Smooth muscle cell (in vitro differentiated cells): ENCODE results near the gene CHST6. TPM values are rescaled to one million over a fixed set of nuclear protein-coding genes. Genes with fewer than 3 reads are reported as not detected.

Experiments
- DNase-seq: peaks from one replicate; lab custom pipeline; 2025; ENCODE audit not compliant: unreplicated experiment; lab: John Stamatoyannopoulos, UW
- H2AFZ ChIP-seq: fragments of 200-600 bp; sonication (generic); 2 replicates; pipeline ENCODE4 v1.6.0; 2016; ENCODE audit warnings: antibody characterized with exemption, low read depth, mild to moderate bottlenecking
- H3F3A ChIP-seq: fragments of 200-600 bp; sonication (generic); 2 replicates; pipeline ENCODE4 v1.6.0; 2017; ENCODE audit warnings: antibody characterized with exemption, low read depth
- H3K27ac ChIP-seq: fragments of 200-600 bp; sonication (generic); 2 replicates; pipeline ENCODE4 v1.5.1; 2016; ENCODE audit warnings: low read depth, mild to moderate bottlenecking
- H3K27me3 ChIP-seq: fragments of 200-600 bp; sonication (generic); 2 replicates; pipeline ENCODE4 v1.6.1; 2016; ENCODE audit warnings: low read depth, mild to moderate bottlenecking
- H3K36me3 ChIP-seq: fragments of 200-600 bp; sonication (generic); 2 replicates; pipeline ENCODE4 v1.5.1; 2016; ENCODE audit warnings: low read depth
- H3K4me1 ChIP-seq: fragments of 200-600 bp; sonication (generic); 2 replicates; pipeline ENCODE4 v1.5.1; 2016; ENCODE audit warnings: low read depth
- H3K4me2 ChIP-seq: fragments of 200-600 bp; sonication (generic); 2 replicates; pipeline ENCODE4 v1.6.0; 2016; ENCODE audit warnings: mild to moderate bottlenecking
- H3K4me3 ChIP-seq: fragments of 200-600 bp; sonication (generic); 2 replicates; pipeline ENCODE4 v1.5.1; 2016; ENCODE audit warnings: mild to moderate bottlenecking
- H3K79me2 ChIP-seq: fragments of 200-600 bp; sonication (generic); 2 replicates; pipeline ENCODE4 v1.6.0; 2016; ENCODE audit warnings: low read depth, mild to moderate bottlenecking
- H3K9ac ChIP-seq: fragments of 200-600 bp; sonication (generic); 2 replicates; pipeline ENCODE4 v1.6.0; 2016; ENCODE audit warnings: low read depth
- H3K9me3 ChIP-seq: fragments of 200-600 bp; sonication (generic); replicated peaks from 2 replicates; pipeline ENCODE4 v1.5.1; 2016; ENCODE audit warnings: low read depth
- H4K20me1 ChIP-seq: fragments of 200-600 bp; sonication (generic); 2 replicates; pipeline ENCODE4 v1.6.0; 2016; ENCODE audit warnings: low read depth
- WGBS: methylation state at CpG from one replicate; pipeline ENCODE4 v1.1.7; 2016; ENCODE audit warnings: low lambda C conversion rate; 5-methylcytosine and 5-hydroxymethylcytosine counted together
- polyA plus RNA-seq: library from polyadenylated mRNA; unstranded; fragments of >200 nt; fragmentation: Nextera tagmentation; extraction: Ambion mirVana; gene quantifications from 2 replicates; pipeline ENCODE4 v1.2.1, GENCODE V29; 2016
- total RNA-seq: library from RNA; depleted of rRNA; stranded (reverse); fragments of >200 nt; gene quantifications from 2 replicates; pipeline ENCODE4 v1.2.3, GENCODE V29; 2014
- TF ChIP-seq, protein P1 (sequence below): fragments of 200-600 bp; sonication (generic); IDR thresholded peaks from 2 replicates; pipeline ENCODE4 v1.5.1; 2017; ENCODE audit warnings: borderline replicate concordance, mild to moderate bottlenecking, antibody characterized with exemption; ENCODE audit not compliant: insufficient read depth, poor library complexity, severe bottlenecking

Gene CHST6
- total and polyA plus RNA-seq, 2 experiments from 2014 or later, result 2.0 to 2.6 TPM

DNA sequence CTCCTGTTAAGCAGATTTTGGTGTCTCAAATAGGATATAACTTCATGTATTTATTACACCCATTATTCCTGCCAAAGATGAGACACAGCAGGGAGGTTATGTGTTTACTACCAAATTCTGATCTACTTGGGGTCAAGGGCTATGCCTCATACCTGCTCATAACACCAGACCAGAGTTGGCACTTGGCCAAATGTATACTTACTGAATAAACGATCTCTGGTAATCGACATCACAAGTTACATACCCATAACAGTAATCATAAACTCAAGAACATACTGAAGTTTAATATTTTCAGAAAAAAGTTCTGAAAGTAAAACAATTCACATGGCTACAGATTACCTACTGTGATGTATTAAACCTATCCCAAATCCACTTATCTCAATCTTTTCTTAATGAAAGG is 33.7 kb downstream of the CHST6 start:
- no peaks in the 10 kb centered on the region for H3K36me3 ChIP-seq
- H3K9me3 ChIP-seq, result no peaks in the 10 kb centered on the region
- no peaks in the 10 kb centered on the region for H3F3A ChIP-seq
- peaks cover 68% of the 10 kb centered on the region for H4K20me1 ChIP-seq
- no peak overlapping the region for H3K27ac ChIP-seq
- no peak overlapping the region for H2AFZ ChIP-seq
- 98% methylated on average over 2 of the region's 2 CpGs for WGBS
- no peak overlapping the region for H3K9ac ChIP-seq
- H3K4me3 ChIP-seq, result no peak overlapping the region
- DNase-seq, result no peak
- no peaks in the 10 kb centered on the region for H3K27me3 ChIP-seq
- H3K4me1 ChIP-seq, result peaks cover 22% of the 10 kb centered on the region
- H3K4me2 ChIP-seq, result no peak overlapping the region
- H3K79me2 ChIP-seq, result peaks cover 71% of the 10 kb centered on the region
- TF ChIP-seq, protein P1, sequence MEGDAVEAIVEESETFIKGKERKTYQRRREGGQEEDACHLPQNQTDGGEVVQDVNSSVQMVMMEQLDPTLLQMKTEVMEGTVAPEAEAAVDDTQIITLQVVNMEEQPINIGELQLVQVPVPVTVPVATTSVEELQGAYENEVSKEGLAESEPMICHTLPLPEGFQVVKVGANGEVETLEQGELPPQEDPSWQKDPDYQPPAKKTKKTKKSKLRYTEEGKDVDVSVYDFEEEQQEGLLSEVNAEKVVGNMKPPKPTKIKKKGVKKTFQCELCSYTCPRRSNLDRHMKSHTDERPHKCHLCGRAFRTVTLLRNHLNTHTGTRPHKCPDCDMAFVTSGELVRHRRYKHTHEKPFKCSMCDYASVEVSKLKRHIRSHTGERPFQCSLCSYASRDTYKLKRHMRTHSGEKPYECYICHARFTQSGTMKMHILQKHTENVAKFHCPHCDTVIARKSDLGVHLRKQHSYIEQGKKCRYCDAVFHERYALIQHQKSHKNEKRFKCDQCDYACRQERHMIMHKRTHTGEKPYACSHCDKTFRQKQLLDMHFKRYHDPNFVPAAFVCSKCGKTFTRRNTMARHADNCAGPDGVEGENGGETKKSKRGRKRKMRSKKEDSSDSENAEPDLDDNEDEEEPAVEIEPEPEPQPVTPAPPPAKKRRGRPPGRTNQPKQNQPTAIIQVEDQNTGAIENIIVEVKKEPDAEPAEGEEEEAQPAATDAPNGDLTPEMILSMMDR, result no peak

DNA sequence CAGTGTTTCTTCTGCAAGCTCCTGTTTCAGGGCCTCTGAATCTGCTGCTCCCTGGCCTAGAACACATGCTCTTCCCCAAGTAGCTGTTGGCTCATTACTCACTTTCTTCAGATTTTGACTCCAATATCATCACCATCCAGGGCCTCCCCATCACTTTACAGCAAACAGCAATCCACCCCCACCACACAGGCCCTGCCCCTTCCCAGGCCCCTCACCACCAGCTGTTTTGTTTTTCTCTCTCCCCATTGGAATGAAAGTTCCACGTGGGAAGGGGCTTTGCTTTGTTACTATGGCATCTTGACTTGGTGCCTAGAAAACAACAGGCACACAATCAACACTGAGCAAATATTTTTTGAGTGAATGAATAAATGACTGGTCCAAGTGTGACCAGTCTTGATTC is 34.8 kb downstream of the CHST6 start:
- DNase-seq, result no peak
- no peaks in the 10 kb centered on the region for H3K9me3 ChIP-seq
- H3K36me3 ChIP-seq, result no peaks in the 10 kb centered on the region
- H3K4me2 ChIP-seq, result no peak overlapping the region
- 42% methylated on average over 1 of the region's 1 CpG for WGBS
- TF ChIP-seq, protein P1, result no peak
- peaks cover 80% of the 10 kb centered on the region for H4K20me1 ChIP-seq
- no peak overlapping the region for H3K9ac ChIP-seq
- H3F3A ChIP-seq, result no peaks in the 10 kb centered on the region
- no peak overlapping the region for H3K27ac ChIP-seq
- H3K27me3 ChIP-seq, result no peaks in the 10 kb centered on the region
- H2AFZ ChIP-seq, result no peak overlapping the region
- no peak overlapping the region for H3K4me3 ChIP-seq
- H3K79me2 ChIP-seq, result peaks cover 79% of the 10 kb centered on the region
- peaks cover 29% of the 10 kb centered on the region for H3K4me1 ChIP-seq

DNA sequence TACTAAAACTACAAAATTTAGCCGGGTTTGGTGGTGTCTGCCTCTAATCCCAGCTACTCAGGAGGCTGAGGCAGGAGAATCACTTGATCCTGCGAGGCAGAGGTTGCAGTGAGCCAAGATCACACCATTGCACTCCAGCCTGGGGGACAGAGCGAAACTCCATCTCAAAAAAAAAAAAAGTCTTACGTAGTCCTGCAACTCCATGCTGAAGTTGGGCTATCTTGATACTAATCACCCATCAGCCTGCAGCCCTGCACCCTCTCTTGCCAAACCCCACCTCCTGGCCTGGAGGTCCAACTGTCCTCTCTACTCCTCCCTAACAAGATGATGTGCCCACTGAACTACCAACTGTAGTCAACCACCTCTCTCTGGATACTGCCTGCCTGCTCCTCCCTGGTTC is 35.5 kb downstream of the CHST6 start:
- TF ChIP-seq, protein P1, result no peak
- no peak for DNase-seq
- H3K4me2 ChIP-seq, result no peak overlapping the region
- no peak overlapping the region for H3K9ac ChIP-seq
- H3F3A ChIP-seq, result no peaks in the 10 kb centered on the region
- H3K4me3 ChIP-seq, result no peak overlapping the region
- no peak overlapping the region for H2AFZ ChIP-seq
- peaks cover 85% of the 10 kb centered on the region for H3K79me2 ChIP-seq
- H3K9me3 ChIP-seq, result no peaks in the 10 kb centered on the region
- H3K27ac ChIP-seq, result no peak overlapping the region
- H4K20me1 ChIP-seq, result peaks cover 87% of the 10 kb centered on the region
- no peaks in the 10 kb centered on the region for H3K27me3 ChIP-seq
- 93% methylated on average over 4 of the region's 4 CpGs for WGBS
- H3K36me3 ChIP-seq, result no peaks in the 10 kb centered on the region
- peaks cover 32% of the 10 kb centered on the region for H3K4me1 ChIP-seq

DNA sequence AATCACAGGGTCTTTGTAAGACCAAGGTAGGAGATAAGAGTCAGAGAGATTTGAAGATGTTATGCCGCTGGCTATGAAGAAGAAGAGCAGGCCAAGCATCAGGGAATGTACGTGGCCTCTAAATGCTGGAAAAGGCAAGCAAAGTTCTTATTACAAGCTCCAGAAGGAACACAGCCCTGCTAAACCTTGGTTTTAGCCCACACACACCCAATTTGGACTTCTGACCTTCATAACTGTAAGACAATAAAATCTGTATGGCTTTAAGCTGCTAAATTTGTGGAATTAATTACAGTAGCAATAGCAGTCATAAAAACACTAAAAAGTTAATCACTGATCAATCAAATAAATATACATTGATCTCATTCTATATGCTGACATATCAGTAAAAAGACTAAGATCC is 36.8 kb downstream of the CHST6 start:
- no peak overlapping the region for H3K4me2 ChIP-seq
- peaks cover 90% of the 10 kb centered on the region for H3K79me2 ChIP-seq
- H3K4me1 ChIP-seq, result peaks cover 36% of the 10 kb centered on the region
- no peak for DNase-seq
- no peak overlapping the region for H3K9ac ChIP-seq
- no peaks in the 10 kb centered on the region for H3K9me3 ChIP-seq
- H3K27me3 ChIP-seq, result no peaks in the 10 kb centered on the region
- H3K27ac ChIP-seq, result no peak overlapping the region
- peaks cover 97% of the 10 kb centered on the region for H4K20me1 ChIP-seq
- 94% methylated on average over 2 of the region's 2 CpGs for WGBS
- no peaks in the 10 kb centered on the region for H3F3A ChIP-seq
- no peak overlapping the region for H2AFZ ChIP-seq
- TF ChIP-seq, protein P1, result no peak
- no peak overlapping the region for H3K4me3 ChIP-seq
- no peaks in the 10 kb centered on the region for H3K36me3 ChIP-seq
